Astrocyte (in vitro differentiated cells and primary cell): Measurements from ENCODE around the gene ADCY1. TPM values are rescaled to one million over a fixed set of nuclear protein-coding genes. Genes with fewer than 3 reads are reported as not detected.

ENCODE experiments used
- DNase-seq: peaks from one replicate; pipeline ENCODE4 v3.0.0-alpha.2; 2010; ENCODE audit warnings: low read depth
- FAIRE-seq: peaks from 2 replicates; lab custom pipeline; 2011; peaks lifted over from hg19 to GRCh38; lab: Jason Lieb, UNC
- H2AFZ ChIP-seq: 2 replicates; pipeline ENCODE4 v1.6.0; 2012; ENCODE audit warnings: low read depth, low read length, inconsistent platforms
- H3K27ac ChIP-seq: 2 replicates; pipeline ENCODE4 v1.5.1; 2011; ENCODE audit warnings: low read depth, low read length, inconsistent platforms
- H3K27me3 ChIP-seq: 2 replicates; pipeline ENCODE4 v1.6.0; 2011; ENCODE audit warnings: low read length, inconsistent platforms; ENCODE audit not compliant: insufficient read depth
- H3K36me3 ChIP-seq: 2 replicates; pipeline ENCODE4 v1.5.1; 2011; ENCODE audit warnings: low read length, inconsistent platforms; ENCODE audit not compliant: insufficient read depth
- H3K4me1 ChIP-seq: 2 replicates; pipeline ENCODE4 v1.5.1; 2011; ENCODE audit warnings: low read length, inconsistent platforms; ENCODE audit not compliant: insufficient read depth
- H3K4me2 ChIP-seq: 2 replicates; pipeline ENCODE4 v1.6.0; 2012; ENCODE audit warnings: low read length, inconsistent platforms
- H3K4me3 ChIP-seq: 2 replicates; pipeline ENCODE4 v1.5.1; 2011; ENCODE audit warnings: low read depth, mild to moderate bottlenecking, low read length, inconsistent platforms; ENCODE audit not compliant: insufficient read depth
- H3K79me2 ChIP-seq: 2 replicates; pipeline ENCODE4 v1.6.0; 2012; ENCODE audit warnings: mild to moderate bottlenecking, low read length, inconsistent platforms; ENCODE audit not compliant: insufficient read depth
- H3K9ac ChIP-seq: 2 replicates; pipeline ENCODE4 v1.6.0; 2012; ENCODE audit warnings: mild to moderate bottlenecking, low read length, inconsistent platforms
- H3K9me3 ChIP-seq: 2 replicates; pipeline ENCODE4 v1.5.1; 2012; ENCODE audit warnings: low read depth, mild to moderate bottlenecking, low read length, inconsistent platforms; ENCODE audit not compliant: insufficient read depth
- H4K20me1 ChIP-seq: 2 replicates; pipeline ENCODE4 v1.6.0; 2012; ENCODE audit warnings: low read length, inconsistent platforms; ENCODE audit not compliant: insufficient read depth
- H3K27ac Mint-ChIP-seq: one replicate; pipeline ENCODE4 v1.8.0; 2021; ENCODE audit warnings: mild to moderate bottlenecking, mixed read lengths; ENCODE audit not compliant: unreplicated experiment
- H3K27me3 Mint-ChIP-seq: one replicate; pipeline ENCODE4 v1.8.0; 2021; ENCODE audit warnings: low read depth, mixed read lengths; ENCODE audit not compliant: unreplicated experiment
- H3K36me3 Mint-ChIP-seq: one replicate; pipeline ENCODE4 v1.8.0; 2021; ENCODE audit warnings: low read depth, mixed read lengths; ENCODE audit not compliant: unreplicated experiment
- H3K4me1 Mint-ChIP-seq: one replicate; pipeline ENCODE4 v1.8.0; 2021; ENCODE audit warnings: low read depth, mixed read lengths; ENCODE audit not compliant: unreplicated experiment
- H3K4me3 Mint-ChIP-seq: one replicate; pipeline ENCODE4 v1.8.0; 2021; ENCODE audit warnings: mild to moderate bottlenecking, moderate library complexity, mixed read lengths; ENCODE audit not compliant: unreplicated experiment
- H3K9me3 Mint-ChIP-seq: one replicate; pipeline ENCODE4 v1.8.0; 2021; ENCODE audit warnings: mild to moderate bottlenecking, mixed read lengths; ENCODE audit not compliant: unreplicated experiment
- CTCF ChIP-seq: IDR thresholded peaks from 2 replicates; pipeline ENCODE4 v1.5.1; 2011; ENCODE audit warnings: low read depth, mild to moderate bottlenecking, inconsistent platforms, low read length, moderate library complexity; ENCODE audit not compliant: insufficient read depth
- EZH2 ChIP-seq: IDR thresholded peaks from 2 replicates; pipeline ENCODE4 v1.6.1; 2012; ENCODE audit warnings: mild to moderate bottlenecking, low read length, inconsistent platforms; ENCODE audit not compliant: insufficient read depth
- total RNA-seq: library from RNA; stranded (reverse); gene quantifications from 2 replicates; pipeline ENCODE4 v1.2.1, GENCODE V29; 2021

The ADCY1 gene
- total RNA-seq, 1 donor from 2014 or later, result 1.6 TPM

DNA sequence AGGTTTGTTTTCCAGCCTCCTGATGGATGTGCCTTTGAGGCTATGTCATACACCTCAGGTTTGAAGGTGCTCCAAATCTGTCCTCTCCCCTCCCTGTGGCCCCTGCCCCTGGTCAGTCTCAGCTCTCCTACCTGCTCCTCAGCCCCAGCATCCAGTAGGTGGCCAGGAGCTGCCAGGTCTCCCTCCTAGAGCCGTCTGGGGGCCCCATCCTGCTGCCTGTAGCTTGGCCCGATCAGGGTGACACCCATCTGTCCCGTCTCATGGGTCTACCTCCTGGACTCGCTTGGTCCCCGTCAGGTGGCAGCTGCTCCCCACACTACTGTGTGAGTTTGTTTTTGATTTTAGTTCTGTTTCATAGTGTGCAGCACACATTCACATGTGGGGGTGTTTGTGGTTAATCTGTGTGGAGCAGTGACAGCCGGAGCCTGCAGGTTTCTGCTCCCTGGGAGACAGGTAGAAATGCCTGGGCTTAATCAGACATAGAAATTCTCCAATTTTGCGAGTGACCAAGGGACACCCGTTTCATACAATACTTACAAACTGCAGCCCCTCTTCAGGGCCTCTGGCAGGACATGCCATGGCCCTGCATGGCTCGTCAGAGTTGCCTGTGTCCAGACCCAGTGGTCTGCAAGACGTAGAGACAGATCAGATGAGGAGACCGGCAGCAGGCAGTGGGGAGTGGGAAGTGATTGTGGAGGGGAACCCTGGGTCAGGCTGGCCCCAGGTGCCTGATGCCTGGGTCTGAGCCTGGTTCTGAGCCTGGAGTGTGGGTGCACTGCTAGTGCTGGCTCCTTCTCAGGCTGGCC is 17.1 kb downstream of the ADCY1 start:
- Histone ChIP-seq H3K36me3 (no peaks in the 10 kb centered on the region), H3K4me1 (no peaks in the 10 kb centered on the region), H3K4me2 (no peak overlapping the region), H3K9me3 (no peaks in the 10 kb centered on the region), H3K27ac (no peak overlapping the region), H3K9ac (no peak overlapping the region), H3K79me2 (no peaks in the 10 kb centered on the region), H3K27me3 (no peaks in the 10 kb centered on the region), H3K4me3 (no peak overlapping the region), H2AFZ (no peak overlapping the region), H4K20me1 (no peaks in the 10 kb centered on the region)
- TF ChIP-seq CTCF, result no peak
- TF ChIP-seq EZH2, result no peak
- no peaks in the 10 kb centered on the region for H3K9me3 Mint-ChIP-seq
- no peak overlapping the region for H3K4me3 Mint-ChIP-seq
- no peak overlapping the region for H3K27ac Mint-ChIP-seq
- FAIRE-seq, result no peak
- no peak for DNase-seq
- peaks cover 44% of the 10 kb centered on the region for H3K27me3 Mint-ChIP-seq
- no peaks in the 10 kb centered on the region for H3K36me3 Mint-ChIP-seq
- H3K4me1 Mint-ChIP-seq, result no peaks in the 10 kb centered on the region

- Histone ChIP-seq H3K4me2 (no peak overlapping the region), H3K27ac (no peak overlapping the region), H3K36me3 (no peaks in the 10 kb centered on the region), H3K9ac (no peak overlapping the region), H3K4me3 (no peak overlapping the region), H3K79me2 (no peaks in the 10 kb centered on the region), H3K9me3 (no peaks in the 10 kb centered on the region), H3K27me3 (no peaks in the 10 kb centered on the region), H3K4me1 (no peaks in the 10 kb centered on the region), H2AFZ (no peak overlapping the region), H4K20me1 (no peaks in the 10 kb centered on the region)
- no peaks in the 10 kb centered on the region for H3K36me3 Mint-ChIP-seq
- peaks cover 43% of the 10 kb centered on the region for H3K27me3 Mint-ChIP-seq
- no peak for DNase-seq
- FAIRE-seq, result no peak
- no peaks in the 10 kb centered on the region for H3K4me1 Mint-ChIP-seq
- H3K27ac Mint-ChIP-seq, result no peak overlapping the region
- no peak for TF ChIP-seq CTCF
- no peak for TF ChIP-seq EZH2
- no peaks in the 10 kb centered on the region for H3K9me3 Mint-ChIP-seq
- no peak overlapping the region for H3K4me3 Mint-ChIP-seq
Observed at GRCh38 chr7:45592230-45592991, 18.2 kb downstream of the ADCY1 start.
